Erythroblast (primary cell): ENCODE results near the gene DSG4.

Experiments
- GATA1 ChIP-seq: IDR thresholded peaks from 2 replicates; pipeline ENCODE4 v1.6.1; 2011; ENCODE audit warnings: low read depth, mild to moderate bottlenecking, control low read depth, low read length, moderate library complexity
- POLR2A ChIP-seq: IDR thresholded peaks from 2 replicates; pipeline ENCODE4 v1.6.1; 2011; ENCODE audit warnings: mild to moderate bottlenecking, low read length

- TF ChIP-seq POLR2A (no peak), GATA1 (no peak)
Observed at GRCh38 chr18:31398191-31398590, 21.6 kb downstream of the DSG4 start.
